Body of pancreas (tissue), 4 donors: ENCODE measurements around the gene APMAP. TPM values are rescaled to one million over a fixed set of nuclear protein-coding genes. Genes with fewer than 3 reads are reported as not detected.

Experiments used
- ATAC-seq: fragments of 150-250 bp; one replicate; pipeline ENCODE4 v1.9.1; 2016
- DNase-seq, 4 donors: peaks; one replicate each; pipeline ENCODE4 v3.0.0-alpha.2; 2019
- H3K27ac ChIP-seq, 4 donors: fragments of 200-600 bp; sonication (generic); 1 replicate in 3 of 4; 2 replicates in 1 of 4; pipeline versions ENCODE4 v1.5.1 to v1.6.1; 2016 to 2019; ENCODE audit warnings: mild to moderate bottlenecking in 1 of 4, mixed read lengths in 1 of 4, moderate library complexity in 1 of 4
- H3K27me3 ChIP-seq, 2 donors: fragments of 200-600 bp; sonication (generic); one replicate each; pipeline ENCODE4 v1.6.0; 2016; ENCODE audit warnings: mild to moderate bottlenecking in 1 of 2
- H3K36me3 ChIP-seq, 2 donors: fragments of 200-600 bp; sonication (generic); replicated peaks in 1 of 2; 2 replicates each; pipeline ENCODE4 v1.5.1; 2016; ENCODE audit warnings: low read depth in 2 of 2; ENCODE audit not compliant: insufficient read depth in 1 of 2
- H3K4me1 ChIP-seq: fragments of 200-600 bp; sonication (generic); one replicate; pipeline ENCODE4 v1.6.0; 2016
- H3K4me3 ChIP-seq, 2 donors: fragments of 200-600 bp; sonication (generic); 1 replicate in 1 of 2; 2 replicates in 1 of 2; pipeline ENCODE4 v1.5.1; 2016 to 2019
- H3K9me3 ChIP-seq, 3 donors: fragments of 200-600 bp; sonication (generic); 1 replicate in 2 of 3; 2 replicates in 1 of 3; pipeline ENCODE4 v1.5.1; 2016
- POLR2A ChIP-seq, 3 donors: fragments of 450-650 bp; IDR thresholded peaks; one replicate each; pipeline ENCODE4 v1.6.1; 2016; ENCODE audit warnings: antibody characterized with exemption in 3 of 3, mild to moderate bottlenecking in 2 of 3
- WGBS, 2 donors: methylation state at CpG; one replicate each; pipeline ENCODE4 v1.1.5; 2017; 5-methylcytosine and 5-hydroxymethylcytosine counted together
- intact Hi-C: fragments of 100-400 bp; cut with DNase I; formaldehyde crosslinking; loops from one replicate; pipeline ENCODE4 v1.15.1; 2023
- total RNA-seq, 2 donors: library from RNA; depleted of rRNA; stranded (reverse); fragments of >200 nt; gene quantifications; one replicate each; pipeline ENCODE4 v1.1.0, GENCODE V29; 2016
- TF ChIP-seq, protein P1 (sequence below), 7 experiments: fragments of 450-650 bp in 4 of 7; fragments of 200-600 bp in 3 of 7; sonication (generic) in 3 of 7; IDR thresholded peaks; one replicate each; pipeline ENCODE4 v1.5.1; 2016 to 2019; ENCODE audit warnings: antibody characterized with exemption in 7 of 7

Gene APMAP
- total RNA-seq, 2 donors from 2014 or later = 38.9 to 51.4 TPM

DNA sequence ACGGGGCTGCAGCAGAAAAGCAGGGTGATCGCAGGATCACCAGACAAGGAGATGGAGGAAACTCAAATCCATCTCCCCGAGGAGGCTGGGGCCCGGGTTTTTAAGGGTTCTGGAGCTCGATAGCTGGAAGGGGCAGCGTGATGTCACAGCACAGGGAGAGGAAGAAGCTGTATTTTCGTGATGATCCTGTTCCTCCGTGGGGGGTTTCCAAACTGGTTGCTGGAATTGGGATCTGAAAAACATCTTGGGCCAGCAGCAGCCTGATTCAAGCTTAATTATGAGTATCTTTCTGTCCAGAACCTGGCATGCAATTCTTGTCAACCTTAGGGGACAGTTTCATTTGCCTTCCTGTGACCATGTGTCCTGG lies 39.4 kb downstream of the APMAP start:
- Histone ChIP-seq H3K27ac (no peak overlapping the region), H3K9me3 (no peaks in the 10 kb centered on the region), H3K36me3 (no peaks in the 10 kb centered on the region), H3K4me1 (no peaks in the 10 kb centered on the region), H3K4me3 (no peak overlapping the region), H3K27me3 (no peaks in the 10 kb centered on the region)
- TF ChIP-seq, protein P1, sequence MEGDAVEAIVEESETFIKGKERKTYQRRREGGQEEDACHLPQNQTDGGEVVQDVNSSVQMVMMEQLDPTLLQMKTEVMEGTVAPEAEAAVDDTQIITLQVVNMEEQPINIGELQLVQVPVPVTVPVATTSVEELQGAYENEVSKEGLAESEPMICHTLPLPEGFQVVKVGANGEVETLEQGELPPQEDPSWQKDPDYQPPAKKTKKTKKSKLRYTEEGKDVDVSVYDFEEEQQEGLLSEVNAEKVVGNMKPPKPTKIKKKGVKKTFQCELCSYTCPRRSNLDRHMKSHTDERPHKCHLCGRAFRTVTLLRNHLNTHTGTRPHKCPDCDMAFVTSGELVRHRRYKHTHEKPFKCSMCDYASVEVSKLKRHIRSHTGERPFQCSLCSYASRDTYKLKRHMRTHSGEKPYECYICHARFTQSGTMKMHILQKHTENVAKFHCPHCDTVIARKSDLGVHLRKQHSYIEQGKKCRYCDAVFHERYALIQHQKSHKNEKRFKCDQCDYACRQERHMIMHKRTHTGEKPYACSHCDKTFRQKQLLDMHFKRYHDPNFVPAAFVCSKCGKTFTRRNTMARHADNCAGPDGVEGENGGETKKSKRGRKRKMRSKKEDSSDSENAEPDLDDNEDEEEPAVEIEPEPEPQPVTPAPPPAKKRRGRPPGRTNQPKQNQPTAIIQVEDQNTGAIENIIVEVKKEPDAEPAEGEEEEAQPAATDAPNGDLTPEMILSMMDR (IDR thresholded peaks at IDR 0.05) = no peak
- no peak for TF ChIP-seq POLR2A (IDR thresholded peaks at IDR 0.05)
- no peak for ATAC-seq
- 66 to 77% methylated on average over 7 to 8 of the region's 8 CpGs for WGBS, 2 donors
- intact Hi-C loops = no loop called here
- DNase-seq = no peak

DNA sequence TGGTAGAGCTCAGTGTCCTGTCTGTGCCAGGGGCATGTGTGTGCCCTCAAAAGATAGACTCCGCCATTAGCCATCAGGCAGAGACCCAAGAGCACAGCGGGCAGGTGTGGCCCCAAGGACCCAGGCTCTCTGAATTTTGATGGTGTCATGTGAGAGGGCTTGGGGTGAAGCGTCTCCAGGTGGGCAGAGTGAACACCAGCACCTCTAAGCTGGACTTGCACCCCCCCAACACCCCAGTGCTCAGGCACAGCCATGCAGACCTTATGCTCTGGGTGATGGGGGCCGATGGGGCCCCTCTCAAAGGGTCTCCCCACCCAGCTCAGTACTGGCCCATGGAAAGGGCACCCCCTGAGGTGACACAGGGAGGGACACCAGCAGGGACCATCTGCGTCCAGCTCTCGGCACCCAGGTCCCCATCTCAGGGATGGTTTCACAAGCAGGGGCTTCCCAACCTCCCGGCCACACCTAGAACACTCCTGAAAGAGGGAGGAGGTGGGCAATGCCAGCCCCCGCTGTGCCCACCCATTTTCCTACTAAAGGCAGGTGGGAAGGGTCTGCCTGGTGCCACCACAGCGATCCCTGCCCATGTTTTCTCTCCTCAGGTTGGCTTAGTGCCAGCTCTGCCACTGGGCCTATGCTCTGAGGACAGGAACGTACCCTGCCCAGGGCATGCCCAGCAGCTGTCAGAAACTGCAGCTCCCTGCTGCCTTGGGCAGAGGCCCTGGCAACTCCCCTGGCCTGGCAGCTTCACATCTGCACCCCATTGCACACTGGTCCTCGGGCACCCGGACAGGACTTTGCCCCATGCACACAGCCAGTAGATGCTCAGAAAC lies 40.0 kb downstream of the APMAP start:
- peak in 1 of 4 donors; percentile 12 for DNase-seq
- Histone ChIP-seq H3K4me1 (no peaks in the 10 kb centered on the region), H3K4me3 (no peak overlapping the region), H3K36me3 (no peaks in the 10 kb centered on the region), H3K27ac (no peak overlapping the region), H3K9me3 (no peaks in the 10 kb centered on the region), H3K27me3 (no peaks in the 10 kb centered on the region)
- peak; percentile 33 for ATAC-seq
- 62 to 83% methylated on average over 4 to 12 of the region's 12 CpGs for WGBS, 2 donors
- intact Hi-C loops = no loop called here
- TF ChIP-seq, protein P1 (IDR thresholded peaks at IDR 0.05) = no peak
- no peak for TF ChIP-seq POLR2A (IDR thresholded peaks at IDR 0.05)

DNA sequence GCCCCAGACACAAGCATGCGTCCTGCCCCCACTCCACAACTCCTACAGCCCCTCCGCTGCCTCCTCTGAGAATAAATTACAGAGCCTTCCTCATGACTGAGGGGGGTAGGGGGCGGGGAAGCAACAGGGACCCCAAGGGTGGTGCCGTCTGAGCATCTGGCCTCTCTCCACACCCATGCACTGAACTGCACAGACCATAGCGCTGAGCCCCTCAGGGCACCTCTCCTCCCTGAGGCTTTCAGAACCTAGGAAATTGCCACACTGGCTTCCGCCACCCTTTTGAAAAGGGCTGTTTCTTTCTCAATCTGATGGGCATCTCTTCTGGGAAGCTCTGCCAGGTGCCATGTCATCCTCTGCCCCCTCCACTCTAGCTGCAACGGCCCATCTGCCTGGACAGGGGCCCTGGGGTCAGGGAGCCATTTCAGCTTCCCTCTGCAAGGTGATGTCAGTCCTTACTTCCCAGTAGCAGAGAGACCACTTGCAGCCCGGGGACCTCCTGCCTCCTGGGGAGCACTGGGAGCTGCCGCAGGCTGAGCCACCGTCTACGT lies 40.9 kb downstream of the APMAP start:
- H3K4me1 ChIP-seq = no peaks in the 10 kb centered on the region
- no peaks in the 10 kb centered on the region for H3K9me3 ChIP-seq
- H3K36me3 ChIP-seq = no peaks in the 10 kb centered on the region
- DNase-seq (peak in 1 of 4 donors; percentile 2), ATAC-seq (no peak)
- no peak overlapping the region for H3K27ac ChIP-seq
- no peaks in the 10 kb centered on the region for H3K27me3 ChIP-seq
- WGBS, 2 donors = 42 to 43% methylated on average over 6 to 11 of the region's 11 CpGs
- no peak for TF ChIP-seq POLR2A (IDR thresholded peaks at IDR 0.05)
- TF ChIP-seq, protein P1 (IDR thresholded peaks at IDR 0.05) = no peak
- intact Hi-C loops = no loop called here
- H3K4me3 ChIP-seq = no peak overlapping the region

DNA sequence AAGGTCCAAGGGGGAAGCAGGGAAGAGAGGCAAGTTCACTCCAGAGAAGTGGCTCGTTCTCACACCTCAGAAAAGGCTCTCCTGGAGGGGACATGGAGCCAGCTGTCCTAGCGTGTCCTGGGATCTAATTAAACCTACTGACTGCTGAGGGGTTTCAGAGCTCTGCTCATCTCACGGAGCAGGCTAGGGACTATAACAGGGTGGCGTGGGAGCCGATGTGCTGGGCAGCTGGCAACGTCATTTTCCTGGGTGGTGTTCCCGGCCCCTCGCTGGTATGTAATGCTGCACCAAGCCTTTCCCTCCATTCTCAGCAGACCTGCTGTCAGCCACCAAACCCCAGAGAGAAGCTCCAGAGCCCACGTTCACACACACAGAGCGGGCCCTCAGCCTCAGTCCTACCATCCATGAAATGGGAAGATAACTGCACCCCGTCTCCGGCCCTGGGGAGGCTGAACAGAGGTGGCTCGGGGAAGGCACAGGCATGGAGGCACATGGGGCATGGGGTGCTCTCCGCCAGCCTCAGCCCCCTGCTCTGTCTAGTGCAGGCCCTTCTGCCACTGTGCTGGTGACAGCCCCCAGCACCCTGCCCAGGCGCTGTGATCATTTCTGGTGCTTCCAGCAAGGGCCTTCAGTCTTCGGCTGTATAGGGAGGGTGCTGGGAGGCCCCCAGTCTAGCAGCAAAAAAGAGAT lies 41.6 kb downstream of the APMAP start:
- intact Hi-C loops = no loop called here
- Histone ChIP-seq H3K4me1 (no peaks in the 10 kb centered on the region), H3K27ac (no peak overlapping the region), H3K27me3 (no peaks in the 10 kb centered on the region), H3K36me3 (no peaks in the 10 kb centered on the region), H3K4me3 (no peak overlapping the region), H3K9me3 (no peaks in the 10 kb centered on the region)
- ATAC-seq (no peak), DNase-seq (peak in 1 of 4 donors; percentile 6)
- TF ChIP-seq POLR2A (IDR thresholded peaks at IDR 0.05) = no peak
- TF ChIP-seq, protein P1 (IDR thresholded peaks at IDR 0.05) = no peak
- 56 to 59% methylated on average over 8 to 16 of the region's 16 CpGs for WGBS, 2 donors
